ENCODE measurements around the gene PRR5.

GRCh38 chr22:44667829-44668189 is 34.2 kb upstream of the PRR5 start:
- no peak for TF ChIP-seq CHD2 (IDR thresholded peaks at IDR 0.05; ENCODE audit: low read length, partially characterized antibody)
- no peak for TF ChIP-seq GATA2 (CRISPR knock-in tag; IDR thresholded peaks at IDR 0.05)
- TF ChIP-seq TAF1 (IDR thresholded peaks at IDR 0.05; ENCODE audit: borderline replicate concordance, low read depth, low read length) = no peak
- no peak for TF ChIP-seq TCF12 (IDR thresholded peaks at IDR 0.05)
- TF ChIP-seq POLR2AphosphoS5 (IDR thresholded peaks at IDR 0.05; ENCODE audit: low read depth, low read length) = no peak
- TF ChIP-seq EP300 (IDR thresholded peaks at IDR 0.05; ENCODE audit: borderline replicate concordance in 1 of 2, low read depth in 1 of 2, low read length in 1 of 2) = no peak
- TF ChIP-seq CTCF (IDR thresholded peaks at IDR 0.05) = no peak
- no peak for TF ChIP-seq FOXJ3 (CRISPR knock-in tag; IDR thresholded peaks at IDR 0.05)
- no peak for TF ChIP-seq RAD21 (IDR thresholded peaks at IDR 0.05; ENCODE audit: low read length)
